HepG2 (cell line): ENCODE results near the gene RAB20. TPM values are rescaled to one million over a fixed set of nuclear protein-coding genes. Genes with fewer than 3 reads are reported as not detected.
A peak's percentile ranks its signal among the peaks of the same experiment; 100 is the strongest.

Source experiments
- CBX5 ChIP-seq: sonication (generic); formaldehyde crosslinking; IDR thresholded peaks from 2 replicates; pipeline ENCODE4 v1.4.0; 2020; ENCODE audit warnings: missing genetic modification reagents, borderline replicate concordance
- ERF ChIP-seq: IDR thresholded peaks from 2 replicates; pipeline ENCODE4 v1.6.1; 2018; ENCODE audit warnings: missing biosample characterization, missing genetic modification reagents
- HMG20A ChIP-seq: IDR thresholded peaks from 2 replicates; pipeline ENCODE4 v1.6.1; 2016; ENCODE audit warnings: borderline replicate concordance
- HMG20B ChIP-seq: conservative IDR thresholded peaks from 2 replicates; pipeline ENCODE4 v1.6.1; 2016; ENCODE audit warnings: missing genetic modification reagents, missing compliant biosample characterization
- HNF4G ChIP-seq, 2 experiments: sonication (generic) in 1 of 2; formaldehyde crosslinking in 1 of 2; IDR thresholded peaks; 2 replicates each; pipeline versions ENCODE4 v1.4.0 to v1.6.1; 2011 to 2020; ENCODE audit warnings: borderline replicate concordance in 2 of 2, low read depth in 2 of 2, mild to moderate bottlenecking in 2 of 2, low read length in 1 of 2, missing genetic modification reagents in 1 of 2, moderate library complexity in 1 of 2
- KDM2A ChIP-seq: sonication (generic); formaldehyde crosslinking; IDR thresholded peaks from 2 replicates; pipeline ENCODE4 v1.4.0; 2020; ENCODE audit warnings: low read depth, missing genetic modification reagents, borderline replicate concordance
- KDM5B ChIP-seq: sonication (generic); formaldehyde crosslinking; IDR thresholded peaks from 2 replicates; pipeline ENCODE4 v1.4.0; 2020; ENCODE audit warnings: missing genetic modification reagents, mild to moderate bottlenecking, borderline replicate concordance
- LCORL ChIP-seq, 2 experiments: fragments of 450-650 bp in 1 of 2; sonication (generic) in 1 of 2; formaldehyde crosslinking in 1 of 2; IDR thresholded peaks; 2 replicates each; pipeline versions ENCODE4 v1.5.0 to v1.6.1; 2017 to 2020; ENCODE audit warnings: antibody characterized with exemption in 1 of 2, missing genetic modification reagents in 1 of 2
- MED1 ChIP-seq: sonication (generic); formaldehyde crosslinking; IDR thresholded peaks from 2 replicates; pipeline ENCODE4 v1.4.0; 2020; ENCODE audit warnings: missing genetic modification reagents
- RARA ChIP-seq: IDR thresholded peaks from 2 replicates; pipeline ENCODE4 v1.6.1; 2016; ENCODE audit warnings: missing genetic modification reagents, missing compliant biosample characterization
- RXRB ChIP-seq: IDR thresholded peaks from 2 replicates; pipeline ENCODE4 v1.6.1; 2016; ENCODE audit warnings: borderline replicate concordance, missing genetic modification reagents, missing compliant biosample characterization
- SMAD3 ChIP-seq: sonication (generic); formaldehyde crosslinking; IDR thresholded peaks from 2 replicates; pipeline ENCODE4 v1.4.0; 2020; ENCODE audit warnings: missing genetic modification reagents
- SMARCC2 ChIP-seq: fragments of 450-650 bp; IDR thresholded peaks from 2 replicates; pipeline ENCODE4 v1.6.1; 2017; ENCODE audit warnings: antibody characterized with exemption, mild to moderate bottlenecking
- SNRNP70 ChIP-seq: fragments of 200-400 bp; formaldehyde crosslinking; IDR thresholded peaks from 2 replicates; pipeline ENCODE4 v1.6.1; 2017; ENCODE audit warnings: mild to moderate bottlenecking, low read depth, low read length, moderate library complexity
- TBL1XR1 ChIP-seq: fragments of 150-350 bp; IDR thresholded peaks from 2 replicates; pipeline ENCODE4 v1.6.1; 2014; ENCODE audit warnings: borderline replicate concordance, low read length; ENCODE audit not compliant: partially characterized antibody
- TEAD3 ChIP-seq: optimal IDR thresholded peaks from 2 replicates; pipeline ENCODE3; 2016; ENCODE audit warnings: borderline replicate concordance
- ZBTB7A ChIP-seq: sonication (generic); formaldehyde crosslinking; IDR thresholded peaks from 2 replicates; pipeline ENCODE4 v1.8.0; 2022; ENCODE audit warnings: mild to moderate bottlenecking, missing genetic modification reagents
- ZNF615 ChIP-seq: sonication (generic); formaldehyde crosslinking; IDR thresholded peaks from 2 replicates; pipeline ENCODE4 v1.5.0; 2020; ENCODE audit warnings: mild to moderate bottlenecking, missing genetic modification reagents, borderline replicate concordance
- polyA plus RNA-seq, 8 experiments: library from polyadenylated mRNA; depleted of rRNA in 3 of 8; stranded (reverse) in 7 of 8; unstranded in 1 of 8; fragments of >200 nt; fragmentation: Illumina TruSeq in 4 of 8; extraction: Trizol in 4 of 8; gene quantifications; 2 replicates each; pipeline versions ENCODE4 v1.2.1 to v1.2.3, GENCODE V29; 2011 to 2016; ENCODE audit warnings: low read depth in 4 of 8, missing spikeins in 1 of 8, mixed read lengths in 1 of 8; ENCODE audit not compliant: insufficient read depth in 1 of 8
- total RNA-seq, 5 experiments: library from RNA; depleted of rRNA; stranded (reverse); fragments of >200 nt; fragmentation: Illumina TruSeq; extraction: Trizol; gene quantifications; 2 replicates each; pipeline ENCODE4 v1.2.3, GENCODE V29; 2016; ENCODE audit warnings: low read depth in 1 of 5
- TF ChIP-seq, protein P1 (sequence below): sonication (generic); formaldehyde crosslinking; IDR thresholded peaks from 2 replicates; pipeline ENCODE4 v1.8.0; 2022; ENCODE audit warnings: missing genetic modification reagents, mild to moderate bottlenecking, inconsistent platforms, borderline replicate concordance
- TF ChIP-seq, protein P2 (sequence below): sonication (generic); formaldehyde crosslinking; IDR thresholded peaks from 2 replicates; pipeline ENCODE4 v1.4.0; 2020; ENCODE audit warnings: missing genetic modification reagents
- TF ChIP-seq, protein P3 (sequence below), 2 experiments: IDR thresholded peaks; 2 replicates each; pipeline ENCODE4 v1.6.1; 2011 to 2012; ENCODE audit warnings: low read length in 2 of 2, borderline replicate concordance in 1 of 2, low read depth in 1 of 2, mild to moderate bottlenecking in 1 of 2, moderate library complexity in 1 of 2
- TF ChIP-seq, protein P4 (sequence below): IDR thresholded peaks from 2 replicates; pipeline ENCODE4 v1.6.1; 2018; ENCODE audit warnings: missing genetic modification reagents, mild to moderate bottlenecking, missing compliant biosample characterization

The RAB20 gene
- total and polyA plus RNA-seq, 2 of the 13 experiments (the other 11 are each of a cell fraction or from before 2014, with no cell fraction given): 15.6 to 30.5 TPM

DNA sequence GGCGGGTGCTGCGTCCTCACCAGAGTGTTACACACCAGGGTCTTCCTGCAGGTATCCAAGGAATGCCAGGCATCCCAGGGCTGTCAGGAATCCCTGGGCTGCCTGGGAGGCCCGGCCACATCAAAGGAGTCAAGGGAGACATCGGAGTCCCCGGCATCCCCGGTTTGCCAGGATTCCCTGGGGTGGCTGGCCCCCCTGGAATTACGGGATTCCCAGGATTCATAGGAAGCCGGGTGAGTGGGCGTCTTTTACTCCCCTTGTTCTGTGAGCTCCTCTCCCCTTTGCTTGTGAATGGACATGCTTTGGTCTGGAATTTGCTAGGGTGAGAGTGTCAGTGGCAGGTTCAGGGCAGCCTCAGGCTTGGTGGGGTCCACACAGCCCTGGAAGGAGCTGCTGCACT lies 75.9 kb downstream of the RAB20 start (continued):
- TF ChIP-seq MED1 (CRISPR knock-in tag): peak; percentile 68; the same call in 1 of the 2 replicates
- peak; percentile 80 for TF ChIP-seq HMG20A (CRISPR knock-in tag)
- TF ChIP-seq, protein P1, sequence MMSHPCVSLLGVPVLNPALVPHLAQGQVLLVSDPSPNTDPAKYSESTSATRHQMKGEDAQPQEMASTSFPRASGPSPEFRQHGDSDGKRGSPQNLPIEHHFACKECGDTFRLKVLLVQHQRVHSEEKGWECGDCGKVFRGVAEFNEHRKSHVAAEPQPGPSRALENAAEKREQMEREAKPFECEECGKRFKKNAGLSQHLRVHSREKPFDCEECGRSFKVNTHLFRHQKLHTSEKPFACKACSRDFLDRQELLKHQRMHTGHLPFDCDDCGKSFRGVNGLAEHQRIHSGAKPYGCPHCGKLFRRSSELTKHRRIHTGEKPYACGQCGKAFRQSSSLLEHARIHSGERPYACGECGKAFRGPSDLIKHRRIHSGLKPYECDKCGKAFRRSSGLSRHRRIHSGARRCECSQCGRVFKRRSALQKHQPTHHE: no peak
- no peak for TF ChIP-seq HMG20B (CRISPR knock-in tag)
- TF ChIP-seq, protein P2, sequence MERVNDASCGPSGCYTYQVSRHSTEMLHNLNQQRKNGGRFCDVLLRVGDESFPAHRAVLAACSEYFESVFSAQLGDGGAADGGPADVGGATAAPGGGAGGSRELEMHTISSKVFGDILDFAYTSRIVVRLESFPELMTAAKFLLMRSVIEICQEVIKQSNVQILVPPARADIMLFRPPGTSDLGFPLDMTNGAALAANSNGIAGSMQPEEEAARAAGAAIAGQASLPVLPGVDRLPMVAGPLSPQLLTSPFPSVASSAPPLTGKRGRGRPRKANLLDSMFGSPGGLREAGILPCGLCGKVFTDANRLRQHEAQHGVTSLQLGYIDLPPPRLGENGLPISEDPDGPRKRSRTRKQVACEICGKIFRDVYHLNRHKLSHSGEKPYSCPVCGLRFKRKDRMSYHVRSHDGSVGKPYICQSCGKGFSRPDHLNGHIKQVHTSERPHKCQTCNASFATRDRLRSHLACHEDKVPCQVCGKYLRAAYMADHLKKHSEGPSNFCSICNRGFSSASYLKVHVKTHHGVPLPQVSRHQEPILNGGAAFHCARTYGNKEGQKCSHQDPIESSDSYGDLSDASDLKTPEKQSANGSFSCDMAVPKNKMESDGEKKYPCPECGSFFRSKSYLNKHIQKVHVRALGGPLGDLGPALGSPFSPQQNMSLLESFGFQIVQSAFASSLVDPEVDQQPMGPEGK (CRISPR knock-in tag): peak; percentile 91
- TF ChIP-seq ZNF615 (CRISPR knock-in tag): no peak
- no peak for TF ChIP-seq LCORL (IDR thresholded peaks at IDR 0.05)
- TF ChIP-seq LCORL (CRISPR knock-in tag; IDR thresholded peaks at IDR 0.05): peak; percentile 71
- TF ChIP-seq, protein P3, sequence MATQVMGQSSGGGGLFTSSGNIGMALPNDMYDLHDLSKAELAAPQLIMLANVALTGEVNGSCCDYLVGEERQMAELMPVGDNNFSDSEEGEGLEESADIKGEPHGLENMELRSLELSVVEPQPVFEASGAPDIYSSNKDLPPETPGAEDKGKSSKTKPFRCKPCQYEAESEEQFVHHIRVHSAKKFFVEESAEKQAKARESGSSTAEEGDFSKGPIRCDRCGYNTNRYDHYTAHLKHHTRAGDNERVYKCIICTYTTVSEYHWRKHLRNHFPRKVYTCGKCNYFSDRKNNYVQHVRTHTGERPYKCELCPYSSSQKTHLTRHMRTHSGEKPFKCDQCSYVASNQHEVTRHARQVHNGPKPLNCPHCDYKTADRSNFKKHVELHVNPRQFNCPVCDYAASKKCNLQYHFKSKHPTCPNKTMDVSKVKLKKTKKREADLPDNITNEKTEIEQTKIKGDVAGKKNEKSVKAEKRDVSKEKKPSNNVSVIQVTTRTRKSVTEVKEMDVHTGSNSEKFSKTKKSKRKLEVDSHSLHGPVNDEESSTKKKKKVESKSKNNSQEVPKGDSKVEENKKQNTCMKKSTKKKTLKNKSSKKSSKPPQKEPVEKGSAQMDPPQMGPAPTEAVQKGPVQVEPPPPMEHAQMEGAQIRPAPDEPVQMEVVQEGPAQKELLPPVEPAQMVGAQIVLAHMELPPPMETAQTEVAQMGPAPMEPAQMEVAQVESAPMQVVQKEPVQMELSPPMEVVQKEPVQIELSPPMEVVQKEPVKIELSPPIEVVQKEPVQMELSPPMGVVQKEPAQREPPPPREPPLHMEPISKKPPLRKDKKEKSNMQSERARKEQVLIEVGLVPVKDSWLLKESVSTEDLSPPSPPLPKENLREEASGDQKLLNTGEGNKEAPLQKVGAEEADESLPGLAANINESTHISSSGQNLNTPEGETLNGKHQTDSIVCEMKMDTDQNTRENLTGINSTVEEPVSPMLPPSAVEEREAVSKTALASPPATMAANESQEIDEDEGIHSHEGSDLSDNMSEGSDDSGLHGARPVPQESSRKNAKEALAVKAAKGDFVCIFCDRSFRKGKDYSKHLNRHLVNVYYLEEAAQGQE (IDR thresholded peaks at IDR 0.05; ENCODE audit: borderline replicate concordance in 1 of 2, low read depth in 1 of 2, low read length in 2 of 2): peak in 1 of 2 experiments; percentile 33; a peak in 1 of 4 replicates
- TF ChIP-seq CBX5 (CRISPR knock-in tag): peak; percentile 18; the same call in 1 of the 2 replicates
- TF ChIP-seq KDM5B: peak; percentile 25; the same call in 1 of the 2 replicates
- no peak for TF ChIP-seq SNRNP70
- peak; percentile 84 for TF ChIP-seq RARA (CRISPR knock-in tag)
- TF ChIP-seq KDM2A (CRISPR knock-in tag): 0 out of 2 replicates have a peak, but pooled peaks have one; percentile 23
- peak; percentile 49 for TF ChIP-seq TBL1XR1
- TF ChIP-seq TEAD3: peak; percentile 100
- TF ChIP-seq ZBTB7A (CRISPR knock-in tag): 0 out of 2 replicates have a peak, but pooled peaks have one; percentile 48
- TF ChIP-seq SMAD3: peak; percentile 51; the same call in 1 of the 2 replicates
- peak; percentile 69 for TF ChIP-seq HNF4G (IDR thresholded peaks at IDR 0.05; ENCODE audit: borderline replicate concordance, low read depth, low read length)
- no peak for TF ChIP-seq HNF4G (CRISPR knock-in tag; IDR thresholded peaks at IDR 0.05; ENCODE audit: borderline replicate concordance, low read depth)
- TF ChIP-seq ERF (CRISPR knock-in tag): peak; percentile 52; the same call in 1 of the 2 replicates
- no peak for TF ChIP-seq SMARCC2
- peak; percentile 76; the same call in 1 of the 2 replicates for TF ChIP-seq RXRB (CRISPR knock-in tag)
- TF ChIP-seq, protein P4, sequence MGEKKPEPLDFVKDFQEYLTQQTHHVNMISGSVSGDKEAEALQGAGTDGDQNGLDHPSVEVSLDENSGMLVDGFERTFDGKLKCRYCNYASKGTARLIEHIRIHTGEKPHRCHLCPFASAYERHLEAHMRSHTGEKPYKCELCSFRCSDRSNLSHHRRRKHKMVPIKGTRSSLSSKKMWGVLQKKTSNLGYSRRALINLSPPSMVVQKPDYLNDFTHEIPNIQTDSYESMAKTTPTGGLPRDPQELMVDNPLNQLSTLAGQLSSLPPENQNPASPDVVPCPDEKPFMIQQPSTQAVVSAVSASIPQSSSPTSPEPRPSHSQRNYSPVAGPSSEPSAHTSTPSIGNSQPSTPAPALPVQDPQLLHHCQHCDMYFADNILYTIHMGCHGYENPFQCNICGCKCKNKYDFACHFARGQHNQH (CRISPR knock-in tag): peak; percentile 60; the same call in 1 of the 2 replicates
